Fibroblast of villous mesenchyme (primary cell): ENCODE measurements around the gene MYH9. TPM values are rescaled to one million over a fixed set of nuclear protein-coding genes. Genes with fewer than 3 reads are reported as not detected.

Source experiments
- DNase-seq: peaks from one replicate; pipeline ENCODE4 v3.0.0-alpha.2; 2010; ENCODE audit warnings: low read depth
- H3K4me3 ChIP-seq: 2 replicates; pipeline ENCODE4 v1.5.1; 2011; ENCODE audit warnings: low read depth, mild to moderate bottlenecking, low read length
- CTCF ChIP-seq: IDR thresholded peaks from 2 replicates; pipeline ENCODE4 v1.5.1; 2012; ENCODE audit warnings: low read depth, mild to moderate bottlenecking, low read length; ENCODE audit not compliant: insufficient read depth
- total RNA-seq: library from RNA; depleted of rRNA; stranded (reverse); fragments of >200 nt; gene quantifications from 2 replicates; pipeline ENCODE4 v1.2.3, GENCODE V29; 2012

The MYH9 gene
- total RNA-seq, 1 donor: 1,420 TPM

GRCh38 chr22:36239401-36240171, 148.2 kb downstream of the MYH9 start, which contains the start of gene APOL2:
TSS of gene APOL2 (minus strand) at chr22:36239527. CDS start at chr22:36233162, 6,365 bp downstream.
- H3K4me3 ChIP-seq: peak within 1 kb of the TSS; percentile 84
- peak; percentile 69 for TF ChIP-seq CTCF
- DNase-seq: peak; percentile 98

GRCh38 chr22:36239150-36239400, 148.7 kb downstream of the MYH9 start:
- no peak for DNase-seq

GRCh38 chr22:36238373-36239149, 149.2 kb downstream of the MYH9 start:
- no peak for DNase-seq
- TF ChIP-seq CTCF: no peak

More at GRCh38 chr22:36239150-36239400, 148.7 kb downstream of the MYH9 start:
- peak overlapping the region; percentile 84 for H3K4me3 ChIP-seq
- TF ChIP-seq CTCF: no peak

GRCh38 chr22:36237462-36238372, 150.1 kb downstream of the MYH9 start:
- DNase-seq: peak; percentile 53
- peak overlapping the region; percentile 84 for H3K4me3 ChIP-seq
- no peak for TF ChIP-seq CTCF

More at GRCh38 chr22:36238373-36239149, 149.2 kb downstream of the MYH9 start:
- peak overlapping the region; percentile 84 for H3K4me3 ChIP-seq

- no peak for TF ChIP-seq CTCF
- no peak for DNase-seq
- peak overlapping the region; percentile 84 for H3K4me3 ChIP-seq
These were observed 151.1 kb downstream of the MYH9 start for GRCh38 chr22:36236388-36237319.
